NCI-H146 treated with DMSO at 0.1 percent for 48 hours (cell line): ENCODE results near the gene CLPSL2.
A peak's percentile ranks its signal among the peaks of the same experiment; 100 is the strongest.

Experiments
- DNase-seq: peaks from one replicate; lab custom pipeline; 2025; ENCODE audit not compliant: unreplicated experiment; lab: John Stamatoyannopoulos, UW

CLPSL2 gene

DNA sequence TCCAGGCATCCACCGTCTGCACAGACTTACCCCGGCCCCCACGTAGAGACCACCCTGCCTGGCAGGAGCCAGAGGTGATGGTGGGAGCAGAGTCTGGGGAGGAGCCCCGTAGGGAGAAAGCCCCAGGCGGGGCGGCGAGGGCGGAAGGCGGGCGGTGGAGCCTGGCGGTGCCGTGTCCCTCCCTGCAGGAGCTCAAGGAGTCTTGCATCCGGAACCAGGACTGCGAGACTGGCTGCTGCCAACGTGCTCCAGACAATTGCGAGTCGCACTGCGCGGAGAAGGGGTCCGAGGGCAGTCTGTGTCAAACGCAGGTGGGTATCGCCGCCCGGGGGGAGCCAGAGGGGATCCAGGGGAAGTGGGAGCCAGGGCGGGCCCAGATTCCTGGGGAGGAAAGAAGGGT lies 10.4 kb downstream of the CLPSL2 start:
- DNase-seq: no peak

DNA sequence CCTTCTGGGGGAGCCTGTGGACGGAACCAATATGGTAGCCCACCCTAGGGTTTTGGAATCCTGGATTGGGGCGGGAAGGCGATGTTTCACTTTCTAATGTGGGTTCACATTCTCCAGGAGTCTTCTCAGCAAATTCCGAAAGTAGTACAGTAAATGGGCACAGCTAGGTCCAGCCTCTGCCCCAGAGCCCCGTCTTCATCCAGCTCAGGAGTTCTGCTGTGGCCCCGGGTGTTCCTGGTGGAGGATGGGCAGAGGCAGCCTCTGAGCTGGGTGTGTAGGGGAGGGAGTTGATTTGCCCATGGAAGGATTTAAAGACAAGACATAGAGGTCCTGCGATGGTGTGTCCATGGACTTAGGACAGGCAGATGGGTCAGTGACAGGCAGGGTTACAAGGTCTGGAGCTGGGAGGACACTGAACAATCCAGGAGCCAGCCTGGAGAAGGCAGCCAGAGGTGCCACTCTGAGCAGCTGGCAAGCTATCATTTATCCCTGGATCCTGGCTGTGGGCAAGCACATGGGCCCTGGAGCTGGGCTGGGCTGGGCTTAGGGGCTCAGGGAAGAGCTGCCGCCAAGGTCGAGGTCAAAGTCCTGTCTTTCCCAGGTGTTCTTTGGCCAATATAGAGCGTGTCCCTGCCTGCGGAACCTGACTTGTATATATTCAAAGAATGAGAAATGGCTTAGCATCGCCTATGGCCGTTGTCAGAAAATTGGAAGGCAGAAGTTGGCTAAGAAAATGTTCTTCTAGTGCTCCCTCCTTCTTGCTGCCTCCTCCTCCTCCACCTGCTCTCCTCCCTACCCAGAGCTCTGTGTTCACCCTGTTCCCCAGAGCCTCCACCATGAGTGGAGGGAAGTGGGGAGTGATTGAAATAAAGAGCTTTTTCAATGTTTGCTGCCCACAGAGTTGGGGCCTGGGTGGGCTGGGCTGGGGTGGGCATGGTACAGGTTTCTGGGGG lies 11.1 kb downstream of the CLPSL2 start:
- DNase-seq: no peak

DNA sequence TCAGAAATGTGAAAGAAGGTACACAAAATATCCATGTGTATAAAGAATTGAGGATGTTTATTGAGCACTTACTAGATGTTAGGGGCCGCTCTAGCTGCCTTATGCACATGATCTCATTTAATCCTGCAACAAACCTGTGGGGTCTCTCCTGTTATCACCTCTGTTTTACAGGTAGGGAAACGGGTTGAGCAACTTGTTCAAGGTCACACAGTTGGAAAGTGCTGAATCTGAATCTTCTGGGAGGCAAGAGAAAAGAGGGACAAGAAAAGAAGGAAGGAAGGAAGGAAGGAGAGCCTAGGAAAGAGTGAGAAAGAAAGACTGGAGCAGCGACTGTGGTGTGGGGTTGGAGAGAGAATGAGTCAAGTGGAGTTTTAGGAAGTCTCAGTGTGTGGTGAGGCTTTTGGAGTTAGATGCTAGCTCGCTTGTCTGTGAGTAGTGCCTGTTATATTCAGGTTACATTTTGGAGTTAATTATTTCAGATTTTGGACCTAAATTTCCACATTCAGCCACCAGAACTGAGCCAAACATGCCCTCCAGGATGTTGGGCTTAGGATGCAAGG lies 12.1 kb downstream of the CLPSL2 start:
- DNase-seq: no peak

DNA sequence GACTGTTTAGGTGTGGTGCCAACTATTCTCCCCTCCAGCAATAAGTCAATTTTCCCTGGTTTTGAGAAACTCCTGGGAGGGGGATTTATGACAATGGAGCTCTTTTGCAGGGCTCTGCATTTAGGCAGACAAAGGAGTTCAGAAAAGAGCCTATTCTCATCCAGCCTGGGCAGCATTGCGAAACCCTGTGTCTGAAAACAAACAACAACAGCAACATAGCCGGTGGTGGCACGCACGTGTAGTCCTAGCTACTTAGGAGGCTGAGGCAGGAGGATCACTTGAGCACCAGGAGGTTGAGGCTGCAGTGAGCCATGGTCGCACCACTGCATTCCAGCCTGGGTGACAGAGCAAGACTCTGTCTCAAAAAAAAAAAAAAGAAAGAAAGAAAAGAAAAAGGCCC lies 14.3 kb downstream of the CLPSL2 start:
- DNase-seq: no peak

DNA sequence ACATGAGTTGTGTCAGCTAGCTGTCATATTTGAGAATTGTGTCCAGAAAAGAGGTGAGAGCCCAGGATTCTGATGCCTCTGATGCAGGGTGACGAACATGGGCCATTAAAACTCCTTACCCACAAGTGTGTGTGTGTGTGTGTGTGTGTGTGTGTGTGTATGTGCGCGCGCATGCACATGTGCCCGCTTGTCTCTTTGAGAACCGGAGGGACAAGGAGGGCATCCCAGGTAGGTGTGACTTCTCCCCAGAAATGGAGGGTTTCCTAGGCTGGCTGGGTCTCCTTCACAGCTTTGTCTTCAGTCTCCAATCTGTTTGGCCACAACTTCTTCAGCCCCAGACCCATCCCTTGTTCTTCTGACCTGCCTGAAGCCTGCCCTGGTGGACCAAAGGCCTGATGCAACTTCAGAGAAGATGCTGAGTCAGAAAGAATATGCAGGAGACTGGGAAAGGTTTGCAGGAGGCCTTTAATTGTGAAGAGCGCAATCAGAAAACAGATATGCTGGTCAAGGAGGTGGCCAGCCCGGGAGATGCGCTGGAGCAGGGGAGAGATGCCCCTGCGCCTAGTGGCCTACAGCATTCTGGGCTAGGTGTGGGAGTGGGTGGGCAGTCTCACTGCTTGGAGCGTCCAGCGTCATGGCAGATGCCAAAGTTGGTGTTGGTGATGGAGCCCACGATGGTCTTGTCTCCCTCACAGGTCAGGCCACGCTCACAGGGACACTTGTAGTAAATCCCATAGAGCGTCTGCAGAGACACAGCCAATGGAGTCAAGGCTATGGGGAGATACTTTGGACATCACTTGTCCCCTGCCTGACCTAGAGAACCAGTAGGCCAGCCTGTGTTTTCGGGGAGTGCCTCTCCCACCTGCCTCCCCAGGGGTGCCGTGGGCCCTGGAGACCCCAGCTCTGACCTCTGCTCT lies 18.4 kb downstream of the CLPSL2 start:
- DNase-seq: no peak

DNA sequence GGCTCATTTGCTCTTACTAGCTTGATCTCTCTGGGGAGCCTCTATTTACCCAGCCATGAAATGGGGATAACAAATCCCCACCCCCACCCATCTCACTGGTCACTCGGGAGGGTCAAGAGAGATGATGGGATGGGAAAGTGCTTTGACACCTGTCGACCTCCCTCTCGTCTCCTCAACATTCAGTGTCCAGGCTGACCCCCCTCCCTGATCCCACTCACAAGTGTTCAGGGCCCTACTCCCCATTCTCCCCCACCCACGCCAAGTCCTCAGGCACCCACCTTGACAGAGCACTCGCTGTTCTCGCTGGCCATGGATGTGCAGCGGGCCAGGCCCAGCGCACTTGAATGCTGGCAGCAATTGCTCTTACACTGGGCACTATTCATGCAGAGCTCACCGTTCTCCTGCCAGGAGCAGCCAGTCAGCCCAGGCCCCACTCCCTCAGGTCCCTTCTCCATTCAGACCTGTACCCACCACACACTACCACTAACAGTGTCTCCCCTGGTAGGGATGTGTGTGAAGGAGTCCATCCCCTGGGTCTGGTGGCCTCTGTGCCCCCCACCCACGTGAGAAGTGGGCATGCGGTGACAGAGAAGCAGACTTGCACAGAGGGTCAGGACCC lies 19.2 kb downstream of the CLPSL2 start:
- DNase-seq: no peak

DNA sequence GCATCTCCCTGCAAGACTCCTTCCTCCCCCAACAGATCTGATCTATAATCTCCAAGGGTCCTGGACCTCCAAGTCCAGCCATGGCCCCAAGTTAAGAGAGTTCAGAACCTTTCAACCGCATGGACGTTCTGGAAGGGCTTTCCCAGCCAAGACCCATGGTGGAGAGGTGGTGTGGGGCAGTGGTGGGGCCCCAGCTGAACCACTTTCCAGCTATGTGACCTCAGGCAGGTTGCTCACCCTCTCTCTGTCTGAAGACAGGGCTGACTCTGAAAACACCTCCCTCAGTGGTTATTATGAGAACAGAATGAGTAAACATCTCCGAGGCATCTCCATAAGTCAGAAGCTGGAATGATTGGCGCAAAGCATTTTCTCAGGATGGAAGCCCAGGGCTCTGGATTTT lies 19.8 kb downstream of the CLPSL2 start:
- DNase-seq: no peak

DNA sequence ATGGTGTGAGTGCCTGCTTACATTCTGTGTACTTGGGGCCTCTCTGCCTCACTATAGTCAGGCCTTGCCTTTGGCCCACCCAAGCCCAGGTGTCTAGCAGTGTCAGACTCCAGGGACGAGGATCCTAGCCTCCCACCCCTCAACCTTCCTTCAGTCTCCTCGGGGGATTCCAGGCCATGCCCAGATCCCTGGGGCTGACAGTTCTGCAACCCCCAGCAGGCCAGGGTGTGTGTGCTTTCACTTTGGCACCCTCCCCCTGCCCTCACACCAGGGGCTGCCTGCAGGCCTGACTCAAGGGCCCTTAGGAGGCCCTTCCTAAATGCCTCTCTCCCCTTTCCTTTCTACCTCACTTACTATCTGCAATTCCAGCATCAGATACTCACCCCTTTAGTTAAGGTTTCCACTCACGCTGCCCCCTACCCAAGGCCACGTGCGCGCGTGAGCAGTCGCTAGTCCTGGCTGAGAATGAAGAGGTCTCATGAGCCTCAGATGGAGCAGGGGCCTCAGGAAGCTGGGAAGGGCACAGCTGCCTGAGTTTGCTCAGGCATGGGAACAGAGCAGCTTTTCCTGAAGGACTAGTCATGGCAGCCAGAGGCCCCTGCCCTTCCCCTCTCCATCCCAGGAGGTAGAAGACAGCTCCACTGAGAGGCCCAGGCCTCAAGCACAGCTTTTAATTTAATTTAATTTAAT lies 21.6 kb downstream of the CLPSL2 start:
- DNase-seq: no peak

DNA sequence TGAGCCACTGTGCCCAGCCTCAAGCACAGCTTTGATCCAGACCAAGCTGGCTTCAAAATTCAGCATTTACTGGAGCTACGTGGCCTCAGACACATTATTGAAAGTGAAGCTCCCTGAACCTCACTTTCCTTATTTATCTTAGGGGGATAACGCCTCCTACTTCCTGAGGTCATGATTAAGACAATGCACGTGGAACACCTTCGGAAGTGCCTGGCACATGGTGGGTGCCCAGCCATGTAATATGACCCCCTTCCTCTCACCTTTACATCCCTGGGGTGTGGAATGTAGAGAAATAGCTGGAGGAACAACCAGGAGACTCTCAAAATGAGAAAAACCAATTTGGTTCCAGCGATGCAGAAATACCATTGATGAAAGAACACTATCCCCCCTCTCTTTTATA lies 22.3 kb downstream of the CLPSL2 start:
- DNase-seq: no peak

DNA sequence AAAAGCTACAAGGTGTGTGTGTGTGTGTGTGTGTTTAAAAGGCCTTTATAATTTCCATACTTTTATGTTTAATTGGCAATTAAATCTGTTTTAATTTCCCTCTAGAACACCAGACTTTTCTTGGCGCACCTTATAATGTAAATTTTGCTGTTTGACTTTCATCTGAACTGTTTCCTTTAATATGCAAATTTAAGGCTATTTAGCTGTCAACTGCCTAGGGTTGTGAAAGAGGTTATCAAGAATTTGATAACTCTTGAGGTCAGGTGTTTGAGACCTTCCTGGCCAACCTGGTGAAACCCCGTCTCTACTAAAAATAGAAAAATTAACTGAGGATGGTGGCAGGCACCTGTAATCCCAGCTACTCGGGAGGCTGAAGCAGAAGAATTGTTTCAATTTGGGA lies 24.8 kb downstream of the CLPSL2 start:
- no peak for DNase-seq

DNA sequence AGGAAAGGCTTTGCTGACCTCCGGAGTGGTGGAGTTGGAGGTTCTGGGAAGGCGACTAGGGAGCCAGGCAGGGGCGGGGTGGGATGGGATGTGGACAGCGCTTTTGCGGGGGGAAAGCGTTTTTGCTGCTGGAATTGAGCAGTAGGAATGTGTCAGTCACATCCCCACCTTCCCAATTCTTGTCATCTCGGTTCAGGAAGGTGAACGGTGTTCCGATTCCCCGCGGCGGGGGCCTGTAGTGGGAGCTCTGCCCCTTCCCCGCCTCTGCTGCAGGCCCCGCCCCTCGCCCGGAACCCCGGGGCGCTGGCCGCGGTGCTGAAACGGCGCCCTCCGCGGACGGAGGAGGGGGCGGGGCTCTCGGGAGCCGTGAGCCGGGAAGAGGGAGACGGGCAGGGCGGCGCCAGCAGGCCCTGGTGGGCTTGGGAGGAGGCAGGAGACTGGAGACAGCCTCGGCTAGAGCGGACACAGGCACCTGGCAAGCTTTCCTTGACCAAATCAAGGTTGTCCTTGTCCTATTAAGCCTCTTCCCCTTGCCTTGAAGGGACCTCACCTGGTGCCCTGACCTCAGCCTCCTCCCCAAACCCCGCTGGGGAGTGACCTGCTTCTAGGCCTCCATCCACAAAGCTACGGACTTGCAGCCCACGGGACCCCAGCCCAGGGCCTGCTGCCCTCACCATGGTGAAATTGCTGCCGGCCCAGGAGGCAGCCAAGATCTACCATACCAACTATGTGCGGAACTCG lies 28.8 kb downstream of the CLPSL2 start, which contains the start of gene LHFPL5:
TSS of gene LHFPL5 (plus strand) at position 357 of the 741 bp plus-strand sequence. CDS start at position 676, 319 bp downstream.
- peak; percentile 71 for DNase-seq

DNA sequence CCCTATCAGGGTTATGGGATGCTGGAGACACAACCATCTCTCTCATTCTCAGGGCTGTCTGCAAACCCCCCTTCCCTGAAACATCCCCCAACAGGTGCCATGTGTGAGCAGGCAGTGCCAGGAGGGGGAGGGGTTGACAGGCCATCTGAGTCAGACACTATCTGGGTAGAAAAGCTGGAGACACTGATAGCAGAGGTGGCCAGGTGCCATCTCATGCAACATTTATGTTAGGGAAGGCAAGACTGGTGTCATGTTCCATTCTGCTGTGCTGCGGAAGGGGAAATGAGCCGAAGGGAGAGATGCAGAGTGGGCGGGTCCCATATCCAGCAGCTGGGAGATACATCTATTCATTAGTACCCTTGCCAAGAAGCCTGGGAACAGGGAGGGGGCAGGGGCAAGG lies 32.3 kb downstream of the CLPSL2 start:
- peak; percentile 48 for DNase-seq

DNA sequence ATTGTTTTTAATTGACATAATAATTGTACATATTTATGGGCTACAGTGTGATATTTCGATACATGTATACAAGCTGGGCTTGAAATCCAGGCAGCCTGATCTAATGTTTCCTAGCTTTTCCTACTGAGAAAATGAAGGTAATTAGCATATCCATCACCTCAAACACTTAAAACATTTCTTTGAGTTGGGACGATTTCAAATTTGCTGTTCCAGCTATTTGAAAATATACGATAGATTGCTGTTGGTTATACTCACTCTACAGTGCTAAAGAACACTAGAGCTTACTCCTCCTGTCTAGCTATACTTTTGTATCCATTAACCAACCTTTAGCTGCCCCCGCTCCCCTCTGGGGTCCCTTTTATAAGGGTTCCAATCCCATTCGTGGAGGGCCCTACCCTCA lies 33.4 kb downstream of the CLPSL2 start:
- DNase-seq: no peak

DNA sequence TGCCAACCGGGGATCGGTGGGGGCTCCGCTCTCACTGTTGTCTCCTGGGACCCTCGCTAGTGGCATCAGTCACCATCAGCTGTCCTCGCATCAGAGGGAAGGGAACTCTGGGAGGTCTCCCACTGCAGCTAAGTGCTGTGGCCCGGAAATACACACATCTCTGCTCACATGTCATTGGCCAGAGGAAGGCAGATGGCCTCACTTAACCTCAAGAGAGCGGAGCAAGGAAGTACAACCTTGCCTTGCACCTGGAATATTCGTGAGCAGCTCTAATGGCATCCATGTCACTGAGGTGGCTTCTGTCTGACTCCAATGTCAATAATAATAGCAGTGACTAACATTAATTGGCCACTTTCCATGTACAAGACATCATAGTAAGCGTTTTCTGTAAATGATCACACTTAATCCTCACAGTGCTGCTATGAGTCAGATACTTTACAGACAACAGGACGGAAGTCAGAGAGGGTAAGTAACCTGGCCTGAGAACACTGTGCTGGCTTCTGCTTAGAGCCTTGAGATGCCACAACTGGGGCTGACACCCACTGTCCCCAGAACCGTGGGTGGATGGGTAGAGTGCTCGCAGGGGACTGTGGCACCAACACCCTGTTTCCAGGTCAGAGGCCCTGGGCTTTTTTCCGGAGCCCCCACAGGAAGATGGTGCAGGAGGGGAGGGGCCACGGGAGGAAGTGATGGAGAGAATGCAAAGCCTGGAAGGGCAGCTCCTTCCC lies 34.7 kb downstream of the CLPSL2 start:
- DNase-seq: no peak

DNA sequence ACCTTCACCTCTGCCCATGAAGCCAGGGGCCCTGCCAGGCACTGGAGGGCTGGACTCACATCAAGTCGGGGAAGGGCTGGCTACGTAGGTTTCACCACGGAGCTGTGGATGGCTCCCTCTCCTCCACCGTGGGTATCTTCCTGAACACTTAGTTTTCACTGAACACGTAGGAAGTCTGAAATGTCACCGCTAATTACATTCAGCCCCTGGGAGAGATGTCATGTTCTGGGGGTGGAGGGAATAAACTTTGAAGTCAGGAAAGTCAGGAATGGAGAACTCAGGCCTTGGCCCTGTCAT lies 35.2 kb downstream of the CLPSL2 start:
- DNase-seq: no peak

DNA sequence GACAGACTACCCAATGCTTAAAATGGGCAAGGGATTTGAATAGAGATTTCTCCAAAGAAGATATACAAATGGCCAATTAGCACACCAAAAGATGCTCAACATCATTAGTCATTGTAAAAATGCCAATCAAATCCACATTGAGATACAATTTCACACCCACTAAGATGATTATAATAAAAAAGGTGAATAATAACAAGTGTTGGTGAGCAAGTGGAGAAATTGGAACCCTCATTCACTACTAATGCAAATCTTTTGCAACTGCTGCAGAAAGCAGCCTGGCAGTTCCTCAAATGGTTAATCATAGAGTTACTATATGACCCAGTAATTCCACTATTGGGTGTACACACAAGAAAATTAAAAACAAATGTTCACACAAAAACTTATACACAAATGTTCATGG lies 41.1 kb downstream of the CLPSL2 start:
- DNase-seq: no peak

DNA sequence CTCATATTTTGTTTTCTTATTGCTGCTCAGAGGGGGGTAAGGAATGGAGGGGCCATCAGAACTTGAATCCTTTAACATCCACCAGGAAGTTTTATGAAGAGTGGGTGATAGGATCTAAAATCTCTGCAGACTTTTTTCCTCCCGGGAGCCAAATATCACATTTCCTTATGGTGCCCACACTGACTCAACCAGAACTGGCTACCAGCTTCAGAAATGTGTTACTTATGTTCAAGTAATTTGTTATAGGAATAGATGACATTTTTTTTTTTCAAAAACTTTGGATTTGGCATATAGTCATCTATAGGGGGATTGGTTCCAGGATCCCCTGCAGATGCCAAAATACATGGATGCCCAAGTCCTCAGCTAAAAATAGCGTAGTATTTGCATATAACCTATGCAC lies 47.2 kb downstream of the CLPSL2 start:
- no peak for DNase-seq

DNA sequence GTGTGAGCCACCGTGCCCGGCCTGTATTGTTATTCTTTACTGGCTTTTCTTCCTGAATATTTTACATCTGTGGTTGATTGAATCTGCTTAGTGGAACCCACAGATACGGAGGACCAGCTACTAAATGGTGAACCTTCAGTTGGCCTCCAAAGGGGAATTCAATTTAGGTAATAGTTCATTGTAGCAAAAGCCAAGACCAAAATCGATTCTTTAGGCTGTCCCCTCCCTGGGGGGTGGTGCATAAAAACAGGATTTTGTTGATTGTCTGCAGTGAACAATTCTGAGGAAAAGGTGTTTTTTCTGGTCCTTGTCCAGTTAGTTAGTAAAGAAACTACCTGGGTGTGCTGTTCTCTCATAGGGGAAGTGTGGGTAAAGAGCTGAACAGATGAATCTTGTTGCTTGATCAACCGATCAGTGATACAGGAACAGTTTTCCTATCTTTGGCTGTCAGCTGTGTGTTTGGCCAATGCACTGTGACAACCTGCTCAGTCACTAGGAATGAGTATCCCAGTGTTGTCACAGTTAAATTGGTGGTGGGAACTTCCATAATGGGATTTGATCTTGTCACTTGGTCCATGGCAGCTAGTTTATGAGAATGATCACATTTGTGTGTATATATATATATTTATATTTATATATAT lies 48.3 kb downstream of the CLPSL2 start:
- DNase-seq: no peak
